Measurements from ENCODE around the gene CST9L.

CST9L gene, protein sequence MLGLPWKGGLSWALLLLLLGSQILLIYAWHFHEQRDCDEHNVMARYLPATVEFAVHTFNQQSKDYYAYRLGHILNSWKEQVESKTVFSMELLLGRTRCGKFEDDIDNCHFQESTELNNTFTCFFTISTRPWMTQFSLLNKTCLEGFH

DNA sequence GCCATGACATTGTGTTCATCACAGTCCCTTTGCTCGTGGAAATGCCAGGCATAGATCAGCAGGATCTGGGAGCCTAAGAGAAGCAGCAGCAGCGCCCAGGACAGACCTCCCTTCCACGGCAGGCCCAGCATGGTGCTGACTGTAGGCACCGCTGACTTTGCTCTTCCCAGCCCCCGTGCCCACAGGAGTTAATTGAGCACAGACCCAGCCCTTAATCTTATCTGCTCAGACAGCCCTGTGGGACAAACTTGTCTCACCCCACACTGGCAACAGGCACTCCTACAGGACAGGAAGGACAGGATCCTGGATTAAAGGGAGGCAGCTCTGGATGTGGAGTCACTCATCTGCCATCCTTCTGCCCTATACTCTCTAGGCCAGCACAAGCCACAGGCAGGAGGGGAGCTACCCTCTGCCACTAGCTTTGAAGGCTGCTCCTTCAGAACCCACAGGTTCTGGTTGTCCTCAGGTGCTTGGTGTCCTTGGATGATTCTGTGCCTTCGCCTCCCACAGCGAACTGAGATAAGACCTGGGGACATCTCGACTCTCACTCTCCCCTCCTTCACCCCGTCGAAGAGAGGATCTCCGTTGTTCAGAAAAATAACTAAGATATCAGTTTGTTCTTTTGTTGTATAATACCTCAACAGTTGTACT, at the start of gene CST9L:
Gene CST9L (minus strand): TSS at position 165 of the 651 bp plus-strand sequence. CDS start 34 bp downstream, at position 131.
- no peak for DNase-seq (ENCODE audit: extremely low spot score)
- CTCF ChIA-PET = no interaction called here
- TF ChIP-seq, protein P1, sequence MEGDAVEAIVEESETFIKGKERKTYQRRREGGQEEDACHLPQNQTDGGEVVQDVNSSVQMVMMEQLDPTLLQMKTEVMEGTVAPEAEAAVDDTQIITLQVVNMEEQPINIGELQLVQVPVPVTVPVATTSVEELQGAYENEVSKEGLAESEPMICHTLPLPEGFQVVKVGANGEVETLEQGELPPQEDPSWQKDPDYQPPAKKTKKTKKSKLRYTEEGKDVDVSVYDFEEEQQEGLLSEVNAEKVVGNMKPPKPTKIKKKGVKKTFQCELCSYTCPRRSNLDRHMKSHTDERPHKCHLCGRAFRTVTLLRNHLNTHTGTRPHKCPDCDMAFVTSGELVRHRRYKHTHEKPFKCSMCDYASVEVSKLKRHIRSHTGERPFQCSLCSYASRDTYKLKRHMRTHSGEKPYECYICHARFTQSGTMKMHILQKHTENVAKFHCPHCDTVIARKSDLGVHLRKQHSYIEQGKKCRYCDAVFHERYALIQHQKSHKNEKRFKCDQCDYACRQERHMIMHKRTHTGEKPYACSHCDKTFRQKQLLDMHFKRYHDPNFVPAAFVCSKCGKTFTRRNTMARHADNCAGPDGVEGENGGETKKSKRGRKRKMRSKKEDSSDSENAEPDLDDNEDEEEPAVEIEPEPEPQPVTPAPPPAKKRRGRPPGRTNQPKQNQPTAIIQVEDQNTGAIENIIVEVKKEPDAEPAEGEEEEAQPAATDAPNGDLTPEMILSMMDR (IDR thresholded peaks at IDR 0.05; ENCODE audit: control extremely low read depth, extremely low read depth, low read depth, missing control alignments) = no peak
- POLR2A ChIA-PET = no interaction called here

DNA sequence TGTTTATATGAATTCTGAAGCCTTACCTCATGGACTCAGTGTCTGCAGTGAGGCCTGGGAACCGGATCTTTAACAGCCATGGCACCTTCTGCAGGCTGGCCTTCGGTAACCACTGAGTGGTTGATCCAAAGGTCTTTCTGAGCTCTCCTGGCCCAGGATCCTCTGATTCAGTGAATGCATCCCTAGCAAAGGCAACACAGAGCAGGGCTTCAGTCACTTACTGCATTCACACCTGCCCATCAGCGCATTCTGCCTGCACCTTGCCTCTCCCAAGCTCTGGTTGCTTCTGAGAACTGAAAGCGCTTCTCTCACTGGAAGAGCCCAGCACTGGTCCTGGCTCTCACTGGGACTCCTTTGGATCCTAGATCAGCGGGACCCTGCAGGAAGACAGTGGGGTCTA, 45.9 kb upstream of the CST9L start:
- TF ChIP-seq, protein P1 (IDR thresholded peaks at IDR 0.05; ENCODE audit: control extremely low read depth, extremely low read depth, low read depth, missing control alignments) = no peak
- CTCF ChIA-PET = interaction anchor here (1.0 to 1.6 kb wide), 2 partner anchors 9 to 173 kb away, joined by 3 to 4 read pairs; no protein-coding TSS in a partner anchor
- no peak for DNase-seq (ENCODE audit: extremely low spot score)
- POLR2A ChIA-PET = no interaction called here

DNA sequence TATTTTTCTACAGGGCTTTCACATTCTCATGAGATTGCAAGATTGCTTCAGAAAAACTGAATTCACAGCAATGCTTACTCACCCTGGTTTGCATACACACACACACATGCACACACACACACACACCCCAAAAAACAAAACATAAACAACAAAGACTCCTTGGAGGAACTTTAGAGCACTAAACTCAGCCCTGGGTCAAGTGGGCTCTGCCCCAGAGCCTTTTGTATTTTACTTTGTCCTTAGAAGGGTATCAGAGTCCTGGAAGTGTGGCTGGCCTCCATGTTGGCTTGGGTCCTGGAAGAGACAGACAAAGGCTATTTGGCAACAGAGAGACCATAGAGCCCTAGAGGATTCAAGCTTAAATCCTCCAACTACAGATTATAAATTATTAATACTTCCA, 45.4 kb upstream of the CST9L start:
- CTCF ChIA-PET = interaction anchor here (1.0 to 1.6 kb wide), 2 partner anchors 9 to 172 kb away, joined by 3 to 4 read pairs; no protein-coding TSS in a partner anchor
- POLR2A ChIA-PET = no interaction called here
- TF ChIP-seq, protein P1 (IDR thresholded peaks at IDR 0.05; ENCODE audit: control extremely low read depth, extremely low read depth, low read depth, missing control alignments) = no peak
- no peak for DNase-seq (ENCODE audit: extremely low spot score)

DNA sequence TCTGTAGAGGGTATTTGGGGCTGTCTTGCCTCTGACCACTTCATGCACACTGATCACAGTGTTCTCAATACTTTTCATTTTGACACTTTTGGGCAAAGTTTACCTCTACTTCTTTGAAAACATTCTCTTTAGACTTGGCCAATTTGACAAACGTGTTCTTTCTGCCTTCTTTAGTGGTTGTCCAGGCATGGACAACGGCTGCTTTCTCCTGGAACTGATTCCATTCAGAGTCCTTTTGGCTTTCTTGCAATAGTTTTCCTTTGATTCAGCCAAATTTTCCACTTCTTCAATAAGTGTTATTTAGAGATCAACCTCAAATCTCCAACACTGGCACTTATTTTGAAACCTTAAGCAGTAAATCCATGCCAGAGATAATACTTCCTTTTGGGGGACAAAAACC, 44.1 kb upstream of the CST9L start:
- TF ChIP-seq, protein P1 (IDR thresholded peaks at IDR 0.05; ENCODE audit: control extremely low read depth, extremely low read depth, low read depth, missing control alignments) = no peak
- ChIA-PET POLR2A (no interaction called here), CTCF (interaction anchor here (7.6 kb wide), 1 partner anchor 170 kb away, joined by 90 read pairs; no protein-coding TSS in a partner anchor)
- no peak for DNase-seq (ENCODE audit: extremely low spot score)

DNA sequence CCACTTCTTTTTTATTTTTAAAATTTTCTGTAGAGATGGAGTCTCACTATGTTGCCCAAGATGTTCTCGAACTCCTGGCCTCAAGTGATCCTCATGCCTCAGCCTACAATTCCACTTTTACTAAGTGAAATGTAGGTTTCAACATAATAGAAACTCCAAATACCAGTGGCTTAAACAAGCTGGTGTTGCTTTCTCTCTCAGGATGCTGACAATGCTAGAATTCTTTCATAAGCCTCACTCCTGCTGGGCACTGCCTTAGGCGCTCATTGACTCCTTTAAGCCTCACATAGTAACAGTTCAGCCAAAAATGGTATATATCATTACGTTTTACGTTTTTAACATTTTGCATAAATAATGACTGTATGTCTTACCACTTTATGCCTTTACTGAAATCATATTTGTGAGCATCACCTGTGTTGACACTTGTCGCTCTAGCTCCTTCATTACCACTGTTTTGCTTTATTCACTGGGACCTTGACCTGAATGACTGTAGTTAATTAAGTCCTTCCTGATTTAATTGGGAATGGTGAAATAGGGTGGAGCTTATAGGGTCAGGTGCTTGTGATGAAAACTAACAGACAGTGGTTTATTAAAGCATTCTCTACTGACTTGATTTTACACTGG, 41.3 kb upstream of the CST9L start:
- ChIA-PET POLR2A (no interaction called here), CTCF (interaction anchor here (0.6 to 7.6 kb wide), 6 partner anchors 9 to 1889 kb away, joined by 4 to 90 read pairs (median 5); no protein-coding TSS in a partner anchor)
- no peak for DNase-seq (ENCODE audit: extremely low spot score)

DNA sequence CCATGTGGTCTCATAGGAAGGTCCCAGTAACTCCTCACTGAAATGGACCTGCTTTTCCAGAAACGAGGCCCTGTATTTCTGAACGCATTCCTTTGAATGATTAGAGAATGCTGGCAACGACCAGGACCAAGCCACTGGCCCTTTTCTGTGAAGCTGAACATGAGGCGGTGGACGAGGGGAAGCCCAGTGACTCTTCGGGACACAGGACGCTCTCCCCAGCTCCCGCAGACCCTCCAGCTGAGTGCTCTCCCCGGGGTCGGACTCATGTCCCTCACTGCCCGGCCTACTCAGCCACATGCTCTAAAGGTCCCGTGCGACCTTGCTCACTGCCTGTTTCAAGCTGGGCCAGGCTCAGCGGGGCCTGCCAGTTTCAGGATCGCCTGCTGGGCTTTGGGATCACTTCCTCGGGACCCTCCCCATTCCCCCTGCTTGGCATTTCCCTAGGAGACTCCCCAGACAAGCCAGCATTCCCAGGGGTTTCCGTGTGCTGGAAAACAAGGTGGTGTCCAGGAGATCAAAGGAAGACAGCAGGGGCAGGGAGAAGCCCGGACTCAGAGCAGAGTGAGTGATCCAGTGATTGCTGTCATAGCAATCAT, 40.1 kb upstream of the CST9L start:
- no peak for DNase-seq (ENCODE audit: extremely low spot score)
- ChIA-PET CTCF (interaction anchor here (1.2 to 7.6 kb wide), 6 partner anchors 9 to 170 kb away, joined by 3 to 90 read pairs (median 6); no protein-coding TSS in a partner anchor), POLR2A (no interaction called here)
- TF ChIP-seq, protein P1 (IDR thresholded peaks at IDR 0.05; ENCODE audit: control extremely low read depth, extremely low read depth, low read depth, missing control alignments) = no peak

More for the DNA sequence above, 41.3 kb upstream of the CST9L start:
- TF ChIP-seq, protein P1 (IDR thresholded peaks at IDR 0.05; ENCODE audit: control extremely low read depth, extremely low read depth, low read depth, missing control alignments) = no peak
